ENCODE data around the gene PRSS36. TPM values are rescaled to one million over a fixed set of nuclear protein-coding genes. Genes with fewer than 3 reads are reported as not detected.

PRSS36 gene
- total RNA-seq, 1 experiment from 2014 or later, result 1.6 TPM

DNA sequence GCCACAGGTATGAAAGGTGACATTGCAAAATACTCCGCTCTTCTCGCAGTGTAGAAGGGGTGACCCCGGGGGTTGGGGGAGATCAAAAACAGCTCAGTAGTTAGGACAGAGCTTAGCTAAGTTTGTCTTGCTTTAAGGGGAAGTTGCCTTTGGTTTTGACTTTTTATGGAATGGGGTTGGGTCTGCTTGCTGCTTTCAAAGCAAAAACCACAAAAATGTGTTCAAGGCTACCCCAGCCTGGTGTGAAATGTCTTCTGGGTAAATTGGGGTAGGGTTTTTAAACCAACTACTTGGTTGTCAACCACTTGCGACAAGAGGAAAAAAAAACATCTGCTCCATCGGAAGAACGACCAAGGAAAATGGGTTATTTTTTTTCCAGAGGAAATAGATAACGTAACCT, 36.3 kb upstream of the PRSS36 start:
- no peak overlapping the region for H3K4me3 Mint-ChIP-seq (ENCODE audit: low read depth, unreplicated experiment)
- peaks cover 65% of the 10 kb centered on the region for H3K4me1 Mint-ChIP-seq (ENCODE audit: low read depth, unreplicated experiment)
- no peak for DNase-seq
- TF ChIP-seq, protein P1, sequence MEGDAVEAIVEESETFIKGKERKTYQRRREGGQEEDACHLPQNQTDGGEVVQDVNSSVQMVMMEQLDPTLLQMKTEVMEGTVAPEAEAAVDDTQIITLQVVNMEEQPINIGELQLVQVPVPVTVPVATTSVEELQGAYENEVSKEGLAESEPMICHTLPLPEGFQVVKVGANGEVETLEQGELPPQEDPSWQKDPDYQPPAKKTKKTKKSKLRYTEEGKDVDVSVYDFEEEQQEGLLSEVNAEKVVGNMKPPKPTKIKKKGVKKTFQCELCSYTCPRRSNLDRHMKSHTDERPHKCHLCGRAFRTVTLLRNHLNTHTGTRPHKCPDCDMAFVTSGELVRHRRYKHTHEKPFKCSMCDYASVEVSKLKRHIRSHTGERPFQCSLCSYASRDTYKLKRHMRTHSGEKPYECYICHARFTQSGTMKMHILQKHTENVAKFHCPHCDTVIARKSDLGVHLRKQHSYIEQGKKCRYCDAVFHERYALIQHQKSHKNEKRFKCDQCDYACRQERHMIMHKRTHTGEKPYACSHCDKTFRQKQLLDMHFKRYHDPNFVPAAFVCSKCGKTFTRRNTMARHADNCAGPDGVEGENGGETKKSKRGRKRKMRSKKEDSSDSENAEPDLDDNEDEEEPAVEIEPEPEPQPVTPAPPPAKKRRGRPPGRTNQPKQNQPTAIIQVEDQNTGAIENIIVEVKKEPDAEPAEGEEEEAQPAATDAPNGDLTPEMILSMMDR (IDR thresholded peaks at IDR 0.05; ENCODE audit: unreplicated experiment), result no peak
- peak overlapping the region; percentile 8 for H3K27ac Mint-ChIP-seq (ENCODE audit: unreplicated experiment)
- no TSS peak for BruUV-seq (replicated peaks)
- peaks cover 100% of the 10 kb centered on the region for H3K36me3 Mint-ChIP-seq (ENCODE audit: insufficient read depth, unreplicated experiment)
- CTCF ChIA-PET, result no interaction called here
- intact Hi-C loops (cut with micrococcal nuclease; ENCODE audit: unreplicated experiment), result loop anchor here (10.0 kb wide), 1 partner anchor 199 kb away; no protein-coding TSS in a partner anchor
- H3K9me3 Mint-ChIP-seq (ENCODE audit: low read depth, unreplicated experiment), result no peaks in the 10 kb centered on the region
- no peaks in the 10 kb centered on the region for H3K27me3 Mint-ChIP-seq (ENCODE audit: unreplicated experiment)

DNA sequence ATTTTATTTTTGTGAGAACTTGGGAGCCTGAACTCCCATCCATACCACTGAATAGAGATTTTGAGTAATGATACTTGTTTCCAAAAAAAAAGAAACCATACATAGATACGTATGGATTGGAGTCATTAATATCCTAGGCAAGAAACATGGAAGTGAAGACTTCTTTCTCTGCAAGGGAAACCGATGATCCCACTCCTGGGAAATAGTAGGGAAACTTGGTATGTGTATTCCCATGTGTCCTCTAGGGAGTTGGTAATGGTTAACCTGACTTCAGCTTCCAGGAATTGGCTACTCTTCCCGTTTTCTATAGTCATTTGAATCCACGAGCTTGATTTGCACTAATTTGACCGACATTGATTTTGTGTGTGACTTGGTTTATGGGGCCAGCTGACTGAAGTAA, 35.5 kb upstream of the PRSS36 start:
- TF ChIP-seq, protein P1 (IDR thresholded peaks at IDR 0.05; ENCODE audit: unreplicated experiment), result no peak
- Mint-ChIP-seq H3K27me3 (ENCODE audit: unreplicated experiment) (no peaks in the 10 kb centered on the region), H3K4me3 (ENCODE audit: low read depth, unreplicated experiment) (no peak overlapping the region), H3K4me1 (ENCODE audit: low read depth, unreplicated experiment) (peaks cover 64% of the 10 kb centered on the region), H3K27ac (ENCODE audit: unreplicated experiment) (peak overlapping the region; percentile 8), H3K36me3 (ENCODE audit: insufficient read depth, unreplicated experiment) (peaks cover 100% of the 10 kb centered on the region), H3K9me3 (ENCODE audit: low read depth, unreplicated experiment) (no peaks in the 10 kb centered on the region)
- intact Hi-C loops (cut with micrococcal nuclease; ENCODE audit: unreplicated experiment), result loop anchor here (10.0 kb wide), 1 partner anchor 199 kb away; no protein-coding TSS in a partner anchor
- no TSS peak for BruUV-seq (replicated peaks)
- CTCF ChIA-PET, result interaction anchor here (0.6 kb wide), 1 partner anchor 100 kb away, joined by 4 read pairs; no protein-coding TSS in a partner anchor
- DNase-seq, result no peak

DNA sequence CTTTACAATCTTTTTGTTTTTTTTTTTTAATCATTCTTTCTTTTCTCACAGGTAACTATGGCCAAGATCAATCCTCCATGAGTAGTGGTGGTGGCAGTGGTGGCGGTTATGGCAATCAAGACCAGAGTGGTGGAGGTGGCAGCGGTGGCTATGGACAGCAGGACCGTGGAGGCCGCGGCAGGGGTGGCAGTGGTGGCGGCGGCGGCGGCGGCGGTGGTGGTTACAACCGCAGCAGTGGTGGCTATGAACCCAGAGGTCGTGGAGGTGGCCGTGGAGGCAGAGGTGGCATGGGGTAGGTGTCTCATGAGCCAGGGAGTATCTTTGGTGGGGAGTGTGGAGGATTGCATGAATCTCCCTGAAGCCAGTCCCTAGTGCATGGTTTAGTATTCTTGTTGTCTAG, 35.0 kb upstream of the PRSS36 start:
- no peak overlapping the region for H3K4me3 Mint-ChIP-seq (ENCODE audit: low read depth, unreplicated experiment)
- DNase-seq, result no peak
- TF ChIP-seq, protein P1 (IDR thresholded peaks at IDR 0.05; ENCODE audit: unreplicated experiment), result no peak
- H3K36me3 Mint-ChIP-seq (ENCODE audit: insufficient read depth, unreplicated experiment), result peaks cover 100% of the 10 kb centered on the region
- peak overlapping the region; percentile 8 for H3K27ac Mint-ChIP-seq (ENCODE audit: unreplicated experiment)
- peaks cover 59% of the 10 kb centered on the region for H3K4me1 Mint-ChIP-seq (ENCODE audit: low read depth, unreplicated experiment)
- CTCF ChIA-PET, result interaction anchor here (1.0 kb wide), 1 partner anchor 201 kb away, joined by 4 read pairs; no protein-coding TSS in a partner anchor
- intact Hi-C loops (cut with micrococcal nuclease; ENCODE audit: unreplicated experiment), result loop anchor here (10.0 kb wide), 1 partner anchor 200 kb away; no protein-coding TSS in a partner anchor
- BruUV-seq (replicated peaks), result no TSS peak
- no peaks in the 10 kb centered on the region for H3K27me3 Mint-ChIP-seq (ENCODE audit: unreplicated experiment)
- H3K9me3 Mint-ChIP-seq (ENCODE audit: low read depth, unreplicated experiment), result no peaks in the 10 kb centered on the region

- Mint-ChIP-seq H3K36me3 (ENCODE audit: insufficient read depth, unreplicated experiment) (peaks cover 98% of the 10 kb centered on the region), H3K9me3 (ENCODE audit: low read depth, unreplicated experiment) (no peaks in the 10 kb centered on the region), H3K27me3 (ENCODE audit: unreplicated experiment) (no peaks in the 10 kb centered on the region), H3K4me1 (ENCODE audit: low read depth, unreplicated experiment) (peaks cover 55% of the 10 kb centered on the region), H3K27ac (ENCODE audit: unreplicated experiment) (peak overlapping the region; percentile 55), H3K4me3 (ENCODE audit: low read depth, unreplicated experiment) (peak overlapping the region; percentile 82)
- intact Hi-C loops (cut with micrococcal nuclease; ENCODE audit: unreplicated experiment), result loop anchor here (10.0 kb wide), 1 partner anchor 201 kb away; no protein-coding TSS in a partner anchor
- BruUV-seq (replicated peaks), result no TSS peak
- CTCF ChIA-PET, result interaction anchor here (0.7 to 1.0 kb wide), 4 partner anchors 150 to 259 kb away, joined by 3 to 6 read pairs (median 4); partner anchors contain the start of gene ZNF843
- no peak for DNase-seq
- TF ChIP-seq, protein P1 (IDR thresholded peaks at IDR 0.05; ENCODE audit: unreplicated experiment), result no peak
Measured at GRCh38 chr16:31183432-31184428, 33.9 kb upstream of the PRSS36 start.
